Keratinocyte (primary cell): ENCODE measurements around the gene CMTM7. TPM values are rescaled to one million over a fixed set of nuclear protein-coding genes. Genes with fewer than 3 reads are reported as not detected.

Experiments
- DNase-seq: peaks from one replicate; pipeline ENCODE4 v3.0.0-alpha.2; 2011; ENCODE audit warnings: low read depth, missing footprints, low spot score
- FAIRE-seq: peaks from 2 replicates; lab custom pipeline; 2011; peaks lifted over from hg19 to GRCh38; lab: Jason Lieb, UNC
- H2AFZ ChIP-seq: 2 replicates; pipeline ENCODE4 v1.6.0; 2012; ENCODE audit warnings: low read length, control low read depth, inconsistent platforms; ENCODE audit not compliant: control insufficient read depth
- H3K27ac ChIP-seq: 2 replicates; pipeline ENCODE4 v1.5.1; 2011; ENCODE audit warnings: low read length; ENCODE audit not compliant: control insufficient read depth, insufficient read depth
- H3K27me3 ChIP-seq: 3 replicates; pipeline ENCODE4 v1.6.0; 2011; ENCODE audit warnings: low read length; ENCODE audit not compliant: control insufficient read depth, insufficient read depth; ENCODE audit errors: extremely low read depth
- H3K36me3 ChIP-seq, 2 experiments: 2 replicates in 1 of 2; 3 replicates in 1 of 2; pipeline ENCODE4 v1.5.1; 2011; ENCODE audit warnings: low read length in 2 of 2, mild to moderate bottlenecking in 1 of 2; ENCODE audit not compliant: control insufficient read depth in 2 of 2, insufficient read depth in 2 of 2; ENCODE audit errors: extremely low read depth in 1 of 2
- H3K4me1 ChIP-seq: 3 replicates; pipeline ENCODE4 v1.5.1; 2011; ENCODE audit warnings: low read length; ENCODE audit not compliant: control insufficient read depth, insufficient read depth; ENCODE audit errors: extremely low read depth
- H3K4me2 ChIP-seq: 3 replicates; pipeline ENCODE4 v1.6.0; 2011; ENCODE audit warnings: low read depth, low read length; ENCODE audit not compliant: control insufficient read depth, insufficient read depth; ENCODE audit errors: extremely low read depth
- H3K4me3 ChIP-seq, 3 experiments: fragments of 200-600 bp in 1 of 3; sonication (generic) in 1 of 3; 2 replicates in 2 of 3; 3 replicates in 1 of 3; pipeline ENCODE4 v1.5.1; 2011 to 2016; ENCODE audit warnings: low read length in 3 of 3, mild to moderate bottlenecking in 3 of 3, control low read depth in 2 of 3, inconsistent platforms in 1 of 3, low read depth in 1 of 3, mixed read lengths in 1 of 3, mixed run types in 1 of 3, moderate library complexity in 1 of 3; ENCODE audit not compliant: control insufficient read depth in 2 of 3, insufficient read depth in 2 of 3; ENCODE audit errors: extremely low read depth in 1 of 3
- H3K79me2 ChIP-seq: 2 replicates; pipeline ENCODE4 v1.6.0; 2012; ENCODE audit warnings: low read length; ENCODE audit not compliant: control insufficient read depth, insufficient read depth
- H3K9ac ChIP-seq: 3 replicates; pipeline ENCODE4 v1.6.0; 2011; ENCODE audit warnings: low read length; ENCODE audit not compliant: control insufficient read depth, insufficient read depth; ENCODE audit errors: extremely low read depth
- H3K9me1 ChIP-seq: 3 replicates; pipeline ENCODE4 v1.6.0; 2011; ENCODE audit warnings: low read length; ENCODE audit not compliant: control insufficient read depth, insufficient read depth; ENCODE audit errors: extremely low read depth
- H3K9me3 ChIP-seq: 2 replicates; pipeline ENCODE4 v1.5.1; 2012; ENCODE audit warnings: low read depth, low read length; ENCODE audit not compliant: control insufficient read depth
- H4K20me1 ChIP-seq: 3 replicates; pipeline ENCODE4 v1.6.0; 2011; ENCODE audit warnings: low read length; ENCODE audit not compliant: control insufficient read depth, insufficient read depth; ENCODE audit errors: extremely low read depth
- EZH2 ChIP-seq: IDR thresholded peaks from one replicate; pipeline ENCODE4 v1.6.1; 2012; ENCODE audit warnings: inconsistent platforms, mild to moderate bottlenecking, low read length, moderate library complexity
- dilution Hi-C: fragments of 300-500 bp; cut with MboI; formaldehyde crosslinking; loops from one replicate; pipeline ENCODE4 v1.7.0; 2020; ENCODE audit warnings: low sequenced_read_pairs; ENCODE audit not compliant: extremely low pct_ligation_motif_present
- polyA plus RNA-seq, 5 experiments: library from polyadenylated mRNA; depleted of rRNA in 3 of 5; stranded (reverse) in 3 of 5; stranded (forward) in 1 of 5; unstranded in 1 of 5; fragments of >200 nt; gene quantifications; 1 replicate in 1 of 5; 2 replicates in 3 of 5; 3 replicates in 1 of 5; pipeline versions ENCODE4 v1.2.1 to v1.2.3, GENCODE V29; 2011 to 2012; ENCODE audit warnings: missing spikeins in 2 of 5, low read depth in 1 of 5, low replicate concordance in 1 of 5
- TF ChIP-seq, protein P1 (sequence below), 3 experiments: IDR thresholded peaks in 1 of 3; conservative IDR thresholded peaks in 1 of 3; optimal IDR thresholded peaks in 1 of 3; 2 replicates in 2 of 3; 3 replicates in 1 of 3; pipeline versions ENCODE3 to v1.5.1; 2011; ENCODE audit warnings: low read length in 3 of 3, mild to moderate bottlenecking in 3 of 3, moderate library complexity in 2 of 3, control low read depth in 1 of 3, inconsistent platforms in 1 of 3; ENCODE audit not compliant: insufficient read depth in 2 of 3; ENCODE audit errors: extremely low read depth in 1 of 3

Gene CMTM7
- polyA plus RNA-seq, 1 donor (not counting 4 experiments of a cell fraction or from before 2014, with no cell fraction given) = 47.2 TPM

GRCh38 chr3:32372213-32372490 is 19.5 kb upstream of the CMTM7 start:
- Histone ChIP-seq H3K4me2 (no peak overlapping the region), H3K9ac (no peak overlapping the region), H3K79me2 (no peaks in the 10 kb centered on the region), H3K9me3 (no peaks in the 10 kb centered on the region), H3K27ac (no peak overlapping the region), H2AFZ (no peak overlapping the region), H3K27me3 (no peaks in the 10 kb centered on the region), H3K36me3 (no peaks in the 10 kb centered on the region), H3K4me3 (no peak overlapping the region), H3K9me1 (no peaks in the 10 kb centered on the region), H4K20me1 (no peaks in the 10 kb centered on the region), H3K4me1 (peaks cover 5% of the 10 kb centered on the region)
- dilution Hi-C loops = no loop called here
- DNase-seq (no peak), FAIRE-seq (no peak)
- TF ChIP-seq, protein P1, sequence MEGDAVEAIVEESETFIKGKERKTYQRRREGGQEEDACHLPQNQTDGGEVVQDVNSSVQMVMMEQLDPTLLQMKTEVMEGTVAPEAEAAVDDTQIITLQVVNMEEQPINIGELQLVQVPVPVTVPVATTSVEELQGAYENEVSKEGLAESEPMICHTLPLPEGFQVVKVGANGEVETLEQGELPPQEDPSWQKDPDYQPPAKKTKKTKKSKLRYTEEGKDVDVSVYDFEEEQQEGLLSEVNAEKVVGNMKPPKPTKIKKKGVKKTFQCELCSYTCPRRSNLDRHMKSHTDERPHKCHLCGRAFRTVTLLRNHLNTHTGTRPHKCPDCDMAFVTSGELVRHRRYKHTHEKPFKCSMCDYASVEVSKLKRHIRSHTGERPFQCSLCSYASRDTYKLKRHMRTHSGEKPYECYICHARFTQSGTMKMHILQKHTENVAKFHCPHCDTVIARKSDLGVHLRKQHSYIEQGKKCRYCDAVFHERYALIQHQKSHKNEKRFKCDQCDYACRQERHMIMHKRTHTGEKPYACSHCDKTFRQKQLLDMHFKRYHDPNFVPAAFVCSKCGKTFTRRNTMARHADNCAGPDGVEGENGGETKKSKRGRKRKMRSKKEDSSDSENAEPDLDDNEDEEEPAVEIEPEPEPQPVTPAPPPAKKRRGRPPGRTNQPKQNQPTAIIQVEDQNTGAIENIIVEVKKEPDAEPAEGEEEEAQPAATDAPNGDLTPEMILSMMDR (optimal IDR thresholded peaks at IDR 0.05 in 1 of 3, IDR thresholded peaks at IDR 0.05 in 1 of 3, conservative IDR thresholded peaks at IDR 0.05 in 1 of 3; ENCODE audit: extremely low read depth in 1 of 3, insufficient read depth in 2 of 3, low read length in 3 of 3) = no peak
- TF ChIP-seq EZH2 = no peak

- Histone ChIP-seq H3K4me3 (no peak overlapping the region), H3K27ac (no peak overlapping the region), H3K27me3 (no peaks in the 10 kb centered on the region), H3K9me3 (no peaks in the 10 kb centered on the region), H3K36me3 (no peaks in the 10 kb centered on the region), H3K4me2 (no peak overlapping the region), H3K9me1 (no peaks in the 10 kb centered on the region), H4K20me1 (no peaks in the 10 kb centered on the region), H3K79me2 (no peaks in the 10 kb centered on the region), H3K4me1 (peaks cover 5% of the 10 kb centered on the region), H2AFZ (no peak overlapping the region), H3K9ac (no peak overlapping the region)
- DNase-seq (no peak), FAIRE-seq (no peak)
- TF ChIP-seq, protein P1 (optimal IDR thresholded peaks at IDR 0.05 in 1 of 3, IDR thresholded peaks at IDR 0.05 in 1 of 3, conservative IDR thresholded peaks at IDR 0.05 in 1 of 3; ENCODE audit: extremely low read depth in 1 of 3, insufficient read depth in 2 of 3, low read length in 3 of 3) = no peak
- no peak for TF ChIP-seq EZH2
- dilution Hi-C loops = no loop called here
These were observed 18.4 kb upstream of the CMTM7 start for GRCh38 chr3:32373276-32373675.
